ENCODE data around the gene OR9I1.

DNA sequence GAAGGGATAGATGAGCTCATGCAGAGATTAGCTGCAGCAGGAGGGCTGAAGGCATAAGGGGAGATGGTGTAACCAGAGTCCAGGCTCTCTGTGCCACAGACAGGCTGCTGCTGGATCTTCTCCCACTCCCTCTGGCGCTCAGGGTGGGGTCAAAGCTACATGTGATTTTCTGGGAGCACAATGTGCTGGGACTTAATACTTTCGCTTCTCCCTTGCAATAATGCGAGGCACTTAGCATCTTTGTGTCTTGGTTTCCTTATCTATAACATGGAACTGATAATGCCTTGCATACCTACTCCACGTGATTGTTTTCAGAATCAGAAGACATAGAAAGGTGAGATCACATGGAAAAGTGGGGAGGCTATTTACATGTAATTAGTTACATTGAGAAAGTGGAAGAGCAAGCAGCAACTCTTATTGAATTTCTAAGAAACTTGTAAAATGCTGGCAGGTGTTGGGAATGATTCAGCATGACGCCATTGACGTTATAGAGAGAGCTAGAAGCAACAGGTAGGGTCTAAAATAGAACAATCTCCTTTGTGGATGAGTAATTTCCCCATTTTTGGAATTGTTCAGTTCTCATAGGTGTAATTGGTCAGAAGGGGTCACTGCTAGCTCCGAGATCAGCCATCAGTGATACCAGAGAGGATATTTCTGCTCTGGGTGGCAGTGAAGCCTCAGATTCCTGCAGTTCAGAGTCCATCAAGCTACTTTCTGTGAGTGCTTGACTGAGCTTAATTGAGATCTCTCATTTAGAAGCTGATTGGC is 8.2 kb upstream of the OR9I1 start:
- TF ChIP-seq, protein P1, sequence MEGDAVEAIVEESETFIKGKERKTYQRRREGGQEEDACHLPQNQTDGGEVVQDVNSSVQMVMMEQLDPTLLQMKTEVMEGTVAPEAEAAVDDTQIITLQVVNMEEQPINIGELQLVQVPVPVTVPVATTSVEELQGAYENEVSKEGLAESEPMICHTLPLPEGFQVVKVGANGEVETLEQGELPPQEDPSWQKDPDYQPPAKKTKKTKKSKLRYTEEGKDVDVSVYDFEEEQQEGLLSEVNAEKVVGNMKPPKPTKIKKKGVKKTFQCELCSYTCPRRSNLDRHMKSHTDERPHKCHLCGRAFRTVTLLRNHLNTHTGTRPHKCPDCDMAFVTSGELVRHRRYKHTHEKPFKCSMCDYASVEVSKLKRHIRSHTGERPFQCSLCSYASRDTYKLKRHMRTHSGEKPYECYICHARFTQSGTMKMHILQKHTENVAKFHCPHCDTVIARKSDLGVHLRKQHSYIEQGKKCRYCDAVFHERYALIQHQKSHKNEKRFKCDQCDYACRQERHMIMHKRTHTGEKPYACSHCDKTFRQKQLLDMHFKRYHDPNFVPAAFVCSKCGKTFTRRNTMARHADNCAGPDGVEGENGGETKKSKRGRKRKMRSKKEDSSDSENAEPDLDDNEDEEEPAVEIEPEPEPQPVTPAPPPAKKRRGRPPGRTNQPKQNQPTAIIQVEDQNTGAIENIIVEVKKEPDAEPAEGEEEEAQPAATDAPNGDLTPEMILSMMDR (IDR thresholded peaks at IDR 0.05; ENCODE audit: extremely low read depth in 1 of 2, insufficient read depth in 1 of 2, low read depth in 1 of 2, low read length in 2 of 2): no peak
- TF ChIP-seq POLR2AphosphoS5 (IDR thresholded peaks at IDR 0.05; ENCODE audit: insufficient read depth, low read depth, low read length): no peak
- TF ChIP-seq EZH2 (IDR thresholded peaks at IDR 0.05; ENCODE audit: borderline replicate concordance, low read depth, low read length, severe bottlenecking): no peak
- TF ChIP-seq JUN (IDR thresholded peaks at IDR 0.05; ENCODE audit: borderline replicate concordance, insufficient read depth, insufficient read length, low read depth): no peak
- no peak for TF ChIP-seq POLR2A (IDR thresholded peaks at IDR 0.05; ENCODE audit: low read depth, low read length)
- no peak for TF ChIP-seq MYC (IDR thresholded peaks at IDR 0.05; ENCODE audit: low read depth, low read length)
- TF ChIP-seq, protein P2, sequence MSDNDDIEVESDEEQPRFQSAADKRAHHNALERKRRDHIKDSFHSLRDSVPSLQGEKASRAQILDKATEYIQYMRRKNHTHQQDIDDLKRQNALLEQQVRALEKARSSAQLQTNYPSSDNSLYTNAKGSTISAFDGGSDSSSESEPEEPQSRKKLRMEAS (IDR thresholded peaks at IDR 0.05; ENCODE audit: insufficient read depth, insufficient read length): no peak
- TF ChIP-seq FOS (IDR thresholded peaks at IDR 0.05; ENCODE audit: borderline replicate concordance, insufficient read depth, low read length): no peak
- TF ChIP-seq GATA2 (IDR thresholded peaks at IDR 0.05; ENCODE audit: insufficient read depth, insufficient read length, low read depth, low read length): no peak
